HepG2 (cell line): Measurements from ENCODE around the gene TARM1. TPM values are rescaled to one million over a fixed set of nuclear protein-coding genes. Genes with fewer than 3 reads are reported as not detected.

ENCODE experiments used
- ATAC-seq: fragments of 200-7000 bp; cut with Tn5 transposase; 3 replicates; pipeline ENCODE4 v1.9.1; 2020; ENCODE audit warnings: mild to moderate bottlenecking, moderate library complexity
- BruUV-seq: library from RNA; stranded (reverse); fragments of 400-500 nt; replicated peaks from 2 replicates; lab custom pipeline; 2021; lab: Mats Ljungman, UMichigan
- CTCF ChIA-PET: fragments of 300-600 bp; formaldehyde crosslinking; extraction: SDS; loops from one replicate; lab custom pipeline; 2021; ENCODE audit warnings: low total read pairs, inconsistent platforms, low intra/inter-chr PET ratio; lab: Yijun Ruan, JAX
- POLR2A ChIA-PET: fragments of 350-600 bp; sonication (Branson Sonifier 250); formaldehyde crosslinking; loops from one replicate; lab custom pipeline; 2020; ENCODE audit warnings: antibody characterized with exemption, inconsistent platforms; lab: Yijun Ruan, JAX
- DNase-seq: peaks from one replicate; pipeline ENCODE4 v3.0.0-alpha.2; 2015; ENCODE audit warnings: low spot score
- FAIRE-seq: peaks from 3 replicates; lab custom pipeline; 2011; peaks lifted over from hg19 to GRCh38; lab: Jason Lieb, UNC
- H2AFZ ChIP-seq: one replicate; pipeline ENCODE4 v1.6.1; 2011; ENCODE audit warnings: low read length, inconsistent platforms
- H3K27ac ChIP-seq: fragments of 300-600 bp; 3 replicates; pipeline ENCODE4 v1.8.0; 2011; ENCODE audit warnings: mixed run types, mild to moderate bottlenecking, mixed read lengths, low read length, inconsistent platforms; ENCODE audit not compliant: insufficient read depth; ENCODE audit errors: extremely low read length
- H3K27me3 ChIP-seq, 2 experiments: fragments of 200-600 bp in 1 of 2; 2 replicates in 1 of 2; 3 replicates in 1 of 2; pipeline versions ENCODE4 v1.6.0 to v1.8.0; 2011; ENCODE audit warnings: low read length in 2 of 2, mild to moderate bottlenecking in 2 of 2, moderate library complexity in 2 of 2, inconsistent platforms in 1 of 2; ENCODE audit not compliant: insufficient read depth in 2 of 2, control insufficient read depth in 1 of 2
- H3K36me3 ChIP-seq, 2 experiments: fragments of 200-600 bp in 1 of 2; replicated peaks in 1 of 2; 2 replicates in 1 of 2; 3 replicates in 1 of 2; pipeline versions ENCODE4 v1.5.1 to v1.8.0; 2011; ENCODE audit warnings: low read length in 2 of 2, inconsistent platforms in 1 of 2; ENCODE audit not compliant: insufficient read depth in 2 of 2, control insufficient read depth in 1 of 2
- H3K4me1 ChIP-seq: 2 replicates; pipeline ENCODE4 v1.5.1; 2012; ENCODE audit warnings: low read length, inconsistent platforms; ENCODE audit not compliant: insufficient read depth
- H3K4me2 ChIP-seq: 2 replicates; pipeline ENCODE4 v1.6.0; 2011; ENCODE audit warnings: low read depth, low read length, inconsistent platforms
- H3K4me3 ChIP-seq, 3 experiments: fragments of 200-600 bp in 1 of 3; sonication (generic), shearing (Covaris generic) in 1 of 3; replicated peaks in 1 of 3; 2 replicates each; pipeline ENCODE4 v1.5.1; 2011 to 2016; ENCODE audit warnings: low read length in 3 of 3, inconsistent platforms in 2 of 3, low read depth in 2 of 3, mild to moderate bottlenecking in 2 of 3, control low read depth in 1 of 3, mixed read lengths in 1 of 3; ENCODE audit not compliant: insufficient read depth in 1 of 3
- H3K79me2 ChIP-seq: one replicate; pipeline ENCODE4 v1.6.1; 2011; ENCODE audit warnings: low read length, inconsistent platforms; ENCODE audit not compliant: insufficient read depth
- H3K9ac ChIP-seq: 2 replicates; pipeline ENCODE4 v1.6.0; 2011; ENCODE audit warnings: mild to moderate bottlenecking, low read depth, low read length, inconsistent platforms; ENCODE audit not compliant: insufficient read depth
- H3K9me3 ChIP-seq: 2 replicates; pipeline ENCODE4 v1.5.1; 2012; ENCODE audit warnings: mild to moderate bottlenecking, low read length
- H4K20me1 ChIP-seq: 2 replicates; pipeline ENCODE4 v1.6.0; 2011; ENCODE audit warnings: inconsistent platforms, mild to moderate bottlenecking, low read length, moderate library complexity; ENCODE audit not compliant: insufficient read depth
- POLR2A ChIP-seq, 2 experiments: IDR thresholded peaks; 2 replicates each; pipeline ENCODE4 v1.6.1; 2011; ENCODE audit warnings: low read depth in 2 of 2, low read length in 2 of 2, mild to moderate bottlenecking in 1 of 2, moderate library complexity in 1 of 2; ENCODE audit not compliant: insufficient read depth in 1 of 2
- ZNF230 ChIP-seq: sonication (generic); formaldehyde crosslinking; IDR thresholded peaks from 2 replicates; pipeline ENCODE4 v1.4.0; 2020; ENCODE audit warnings: mild to moderate bottlenecking, missing genetic modification reagents
- WGBS: methylation state at CpG from one replicate; pipeline ENCODE4 v1.1.6; 2017; ENCODE audit warnings: low lambda C conversion rate; 5-methylcytosine and 5-hydroxymethylcytosine counted together
- in situ Hi-C: cut with HindIII; loops from 2 replicates; pipeline ENCODE4 v1.10.0; 2017; ENCODE audit warnings: low pct_unique_long_range_greater_than_20kb; ENCODE audit not compliant: extremely low pct_ligation_motif_present
- intact Hi-C: fragments of 100-400 bp; cut with micrococcal nuclease; formaldehyde crosslinking; loops from one replicate; pipeline ENCODE4 v1.10.0; 2022; ENCODE audit not compliant: unreplicated experiment
- polyA plus RNA-seq, 8 experiments: library from polyadenylated mRNA; depleted of rRNA in 3 of 8; stranded (reverse) in 7 of 8; unstranded in 1 of 8; fragments of >200 nt; fragmentation: Illumina TruSeq in 4 of 8; extraction: Trizol in 4 of 8; gene quantifications; 2 replicates each; pipeline versions ENCODE4 v1.2.1 to v1.2.3, GENCODE V29; 2011 to 2016; ENCODE audit warnings: low read depth in 4 of 8, missing spikeins in 1 of 8, mixed read lengths in 1 of 8; ENCODE audit not compliant: insufficient read depth in 1 of 8
- total RNA-seq, 5 experiments: library from RNA; depleted of rRNA; stranded (reverse); fragments of >200 nt; fragmentation: Illumina TruSeq; extraction: Trizol; gene quantifications; 2 replicates each; pipeline ENCODE4 v1.2.3, GENCODE V29; 2016; ENCODE audit warnings: low read depth in 1 of 5
- TF ChIP-seq, protein P1 (sequence below): sonication (generic); formaldehyde crosslinking; IDR thresholded peaks from 2 replicates; pipeline ENCODE4 v1.5.0; 2020; ENCODE audit warnings: mild to moderate bottlenecking, missing genetic modification reagents
- TF ChIP-seq, protein P2 (sequence below): sonication (generic); formaldehyde crosslinking; IDR thresholded peaks from 2 replicates; pipeline ENCODE4 v1.4.0; 2020; ENCODE audit warnings: missing genetic modification reagents

Gene TARM1
- total and polyA plus RNA-seq, 2 of the 13 experiments (the other 11 are each of a cell fraction or from before 2014, with no cell fraction given): not detected

DNA sequence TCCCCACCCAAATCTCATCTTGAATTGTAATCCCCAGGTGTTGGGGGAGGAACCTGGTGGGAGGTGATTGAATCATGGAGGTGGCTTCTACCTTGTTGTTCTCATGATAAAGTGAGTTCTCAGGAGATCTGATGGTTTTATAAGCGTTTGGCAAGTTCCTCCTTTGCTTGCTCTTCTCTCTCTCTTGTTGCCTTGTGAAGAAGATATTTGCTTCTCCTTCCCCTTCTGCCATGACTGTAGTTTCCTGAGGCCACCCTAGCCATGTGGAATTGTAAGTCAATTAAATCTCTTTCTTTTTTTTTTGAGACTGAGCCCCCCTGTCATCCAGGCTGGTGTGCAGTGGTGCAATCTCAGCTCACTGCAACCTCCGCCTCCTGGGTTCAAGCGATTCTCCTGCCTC is 51.9 kb downstream of the TARM1 start:
- H3K27ac ChIP-seq: no peak overlapping the region
- H3K9ac ChIP-seq: no peak overlapping the region
- no peaks in the 10 kb centered on the region; a peak in 2 of 5 replicates for H3K27me3 ChIP-seq
- WGBS: 49% methylated on average over 3 of the region's 3 CpGs
- TF ChIP-seq ZNF230 (no peak), POLR2A (IDR thresholded peaks at IDR 0.05; ENCODE audit: insufficient read depth in 1 of 2, low read depth in 2 of 2, low read length in 2 of 2) (no peak)
- TF ChIP-seq, protein P1, sequence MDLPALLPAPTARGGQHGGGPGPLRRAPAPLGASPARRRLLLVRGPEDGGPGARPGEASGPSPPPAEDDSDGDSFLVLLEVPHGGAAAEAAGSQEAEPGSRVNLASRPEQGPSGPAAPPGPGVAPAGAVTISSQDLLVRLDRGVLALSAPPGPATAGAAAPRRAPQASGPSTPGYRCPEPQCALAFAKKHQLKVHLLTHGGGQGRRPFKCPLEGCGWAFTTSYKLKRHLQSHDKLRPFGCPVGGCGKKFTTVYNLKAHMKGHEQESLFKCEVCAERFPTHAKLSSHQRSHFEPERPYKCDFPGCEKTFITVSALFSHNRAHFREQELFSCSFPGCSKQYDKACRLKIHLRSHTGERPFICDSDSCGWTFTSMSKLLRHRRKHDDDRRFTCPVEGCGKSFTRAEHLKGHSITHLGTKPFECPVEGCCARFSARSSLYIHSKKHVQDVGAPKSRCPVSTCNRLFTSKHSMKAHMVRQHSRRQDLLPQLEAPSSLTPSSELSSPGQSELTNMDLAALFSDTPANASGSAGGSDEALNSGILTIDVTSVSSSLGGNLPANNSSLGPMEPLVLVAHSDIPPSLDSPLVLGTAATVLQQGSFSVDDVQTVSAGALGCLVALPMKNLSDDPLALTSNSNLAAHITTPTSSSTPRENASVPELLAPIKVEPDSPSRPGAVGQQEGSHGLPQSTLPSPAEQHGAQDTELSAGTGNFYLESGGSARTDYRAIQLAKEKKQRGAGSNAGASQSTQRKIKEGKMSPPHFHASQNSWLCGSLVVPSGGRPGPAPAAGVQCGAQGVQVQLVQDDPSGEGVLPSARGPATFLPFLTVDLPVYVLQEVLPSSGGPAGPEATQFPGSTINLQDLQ (CRISPR knock-in tag): no peak
- TF ChIP-seq, protein P2, sequence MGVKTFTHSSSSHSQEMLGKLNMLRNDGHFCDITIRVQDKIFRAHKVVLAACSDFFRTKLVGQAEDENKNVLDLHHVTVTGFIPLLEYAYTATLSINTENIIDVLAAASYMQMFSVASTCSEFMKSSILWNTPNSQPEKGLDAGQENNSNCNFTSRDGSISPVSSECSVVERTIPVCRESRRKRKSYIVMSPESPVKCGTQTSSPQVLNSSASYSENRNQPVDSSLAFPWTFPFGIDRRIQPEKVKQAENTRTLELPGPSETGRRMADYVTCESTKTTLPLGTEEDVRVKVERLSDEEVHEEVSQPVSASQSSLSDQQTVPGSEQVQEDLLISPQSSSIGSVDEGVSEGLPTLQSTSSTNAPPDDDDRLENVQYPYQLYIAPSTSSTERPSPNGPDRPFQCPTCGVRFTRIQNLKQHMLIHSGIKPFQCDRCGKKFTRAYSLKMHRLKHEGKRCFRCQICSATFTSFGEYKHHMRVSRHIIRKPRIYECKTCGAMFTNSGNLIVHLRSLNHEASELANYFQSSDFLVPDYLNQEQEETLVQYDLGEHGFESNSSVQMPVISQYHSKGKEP (CRISPR knock-in tag): no peak
- no peak overlapping the region for H3K4me2 ChIP-seq
- FAIRE-seq: no peak
- no peaks in the 10 kb centered on the region for H3K79me2 ChIP-seq
- H4K20me1 ChIP-seq: no peaks in the 10 kb centered on the region
- peaks cover 17% of the 10 kb centered on the region for H3K4me1 ChIP-seq
- ChIA-PET POLR2A (no interaction called here), CTCF (interaction anchor here (2.1 to 2.9 kb wide), 4 partner anchors 123 to 236 kb away, joined by 11 to 19 read pairs (median 14); no protein-coding TSS in a partner anchor)
- H3K36me3 ChIP-seq: no peaks in the 10 kb centered on the region
- H2AFZ ChIP-seq: no peak overlapping the region
- ATAC-seq: no peak
- H3K9me3 ChIP-seq: no peaks in the 10 kb centered on the region
- intact Hi-C loops (no loop called here), in situ Hi-C loops (loop anchor here (10.0 kb wide), 2 partner anchors 124 to 224 kb away; partner anchors contain the start of gene CACNG7)
- DNase-seq: no peak
- no TSS peak for BruUV-seq
- H3K4me3 ChIP-seq: no peak overlapping the region
